CD4-positive, alpha-beta memory T cell (primary cell): ENCODE measurements around the gene SRPK2. TPM values are rescaled to one million over a fixed set of nuclear protein-coding genes. Genes with fewer than 3 reads are reported as not detected.
A peak's percentile ranks its signal among the peaks of the same experiment; 100 is the strongest.

Source experiments
- CTCF ChIA-PET: fragments of 350-600 bp; sonication (Branson Sonifier 250); formaldehyde crosslinking; loops from one replicate; lab custom pipeline; 2021; ENCODE audit warnings: inconsistent platforms; ENCODE audit not compliant: partially characterized antibody; lab: Charles Lee
- POLR2A ChIA-PET: fragments of 350-600 bp; sonication (Branson Sonifier 250); formaldehyde crosslinking; loops from one replicate; lab custom pipeline; 2021; ENCODE audit not compliant: partially characterized antibody; lab: Charles Lee
- DNase-seq, 5 donors: peaks; one replicate each; pipeline versions ENCODE4 v3.0.0 to v3.0.0-alpha.2; 2020 to 2022; ENCODE audit warnings: mixed read lengths in 1 of 5
- H3K27ac ChIP-seq: one replicate; pipeline ENCODE4 v1.7.0; 2013; ENCODE audit warnings: low read depth, low read length
- H3K27me3 ChIP-seq: 2 replicates; pipeline ENCODE4 v1.7.0; 2013; ENCODE audit warnings: mild to moderate bottlenecking, low read length, moderate library complexity; ENCODE audit not compliant: insufficient read depth
- H3K36me3 ChIP-seq: 2 replicates; pipeline ENCODE4 v1.7.0; 2013; ENCODE audit warnings: mild to moderate bottlenecking, low read length, moderate library complexity; ENCODE audit not compliant: insufficient read depth
- H3K4me1 ChIP-seq: 2 replicates; pipeline ENCODE4 v1.7.0; 2013; ENCODE audit warnings: mild to moderate bottlenecking, low read length, moderate library complexity; ENCODE audit not compliant: insufficient read depth
- H3K4me3 ChIP-seq, 2 donors: one replicate each; pipeline ENCODE4 v1.7.0; 2013; ENCODE audit warnings: low read length in 2 of 2, mild to moderate bottlenecking in 1 of 2
- H3K9me3 ChIP-seq, 2 donors: one replicate each; pipeline ENCODE4 v1.7.0; 2013; ENCODE audit warnings: low read length in 2 of 2, control low read depth in 1 of 2; ENCODE audit not compliant: control insufficient read depth in 1 of 2
- H3K27ac Mint-ChIP-seq, 7 donors: one replicate each; pipeline ENCODE4 v1.8.0; 2020 to 2021; ENCODE audit warnings: mixed read lengths in 7 of 7, mild to moderate bottlenecking in 6 of 7, inconsistent platforms in 3 of 7, moderate library complexity in 3 of 7
- H3K27me3 Mint-ChIP-seq, 2 donors: one replicate each; pipeline ENCODE4 v1.8.0; 2020 to 2021; ENCODE audit warnings: mixed read lengths in 2 of 2
- H3K36me3 Mint-ChIP-seq, 2 donors: one replicate each; pipeline ENCODE4 v1.8.0; 2020 to 2021; ENCODE audit warnings: mixed read lengths in 2 of 2, inconsistent platforms in 1 of 2, mild to moderate bottlenecking in 1 of 2
- H3K4me1 Mint-ChIP-seq, 4 donors: one replicate each; pipeline ENCODE4 v1.8.0; 2020 to 2021; ENCODE audit warnings: mixed read lengths in 4 of 4, mild to moderate bottlenecking in 1 of 4
- H3K4me3 Mint-ChIP-seq, 8 donors: one replicate each; pipeline ENCODE4 v1.8.0; 2020 to 2021; ENCODE audit warnings: mixed read lengths in 8 of 8, mild to moderate bottlenecking in 7 of 8, moderate library complexity in 6 of 8, inconsistent platforms in 3 of 8
- H3K9me3 Mint-ChIP-seq, 8 donors: one replicate each; pipeline ENCODE4 v1.8.0; 2020 to 2021; ENCODE audit warnings: mixed read lengths in 8 of 8, mild to moderate bottlenecking in 5 of 8, inconsistent platforms in 3 of 8, moderate library complexity in 1 of 8
- intact Hi-C: fragments of 100-400 bp; cut with micrococcal nuclease; formaldehyde crosslinking; loops from one replicate; pipeline ENCODE4 v1.15.1; 2023
- polyA plus RNA-seq, 2 donors: library from polyadenylated mRNA; unstranded; fragments of 300-500 nt; fragmentation: Illumina TruSeq; gene quantifications; one replicate each; pipeline ENCODE4 v1.2.3, GENCODE V29; 2021
- total RNA-seq, 2 experiments: library from RNA; stranded (reverse); gene quantifications; one replicate each; pipeline ENCODE4 v1.2.3, GENCODE V29; 2021

SRPK2 gene
- total and polyA plus RNA-seq, 4 experiments from 2014 or later, result 36.0 to 55.2 (median 51.7) TPM

GRCh38 chr7:105215182-105215581 lies 173.5 kb downstream of the SRPK2 start:
- Histone ChIP-seq H3K27me3 (no peaks in the 10 kb centered on the region), H3K4me3 (no peak overlapping the region), H3K36me3 (no peaks in the 10 kb centered on the region), H3K27ac (no peak overlapping the region), H3K4me1 (peaks cover 38% of the 10 kb centered on the region), H3K9me3 (no peaks in the 10 kb centered on the region)
- ChIA-PET POLR2A (no interaction called here), CTCF (interaction anchor here (0.6 kb wide), 1 partner anchor 183 kb away, joined by 3 read pairs; no protein-coding TSS in a partner anchor)
- peaks cover 47 to 82% (median 66%) of the 10 kb centered on the region in 4 donors for H3K4me1 Mint-ChIP-seq
- H3K9me3 Mint-ChIP-seq, result peaks cover 0 to 2% (median 0%) of the 10 kb centered on the region in 8 donors
- peak overlapping the region in 2 of 7 donors; percentile 0 to 3 for H3K27ac Mint-ChIP-seq
- H3K4me3 Mint-ChIP-seq, result no peak overlapping the region
- DNase-seq, result no peak
- no peaks in the 10 kb centered on the region for H3K27me3 Mint-ChIP-seq
- H3K36me3 Mint-ChIP-seq, result no peaks in the 10 kb centered on the region
- intact Hi-C loops, result no loop called here

- Histone ChIP-seq H3K9me3 (no peaks in the 10 kb centered on the region), H3K4me1 (peaks cover 48% of the 10 kb centered on the region), H3K27ac (no peak overlapping the region), H3K36me3 (no peaks in the 10 kb centered on the region), H3K27me3 (no peaks in the 10 kb centered on the region), H3K4me3 (no peak overlapping the region)
- peaks cover 50 to 86% (median 71%) of the 10 kb centered on the region in 4 donors for H3K4me1 Mint-ChIP-seq
- ChIA-PET CTCF (interaction anchor here (1.2 kb wide), 1 partner anchor 10 kb away, joined by 3 read pairs; no protein-coding TSS in a partner anchor), POLR2A (no interaction called here)
- no peaks in the 10 kb centered on the region for H3K36me3 Mint-ChIP-seq
- DNase-seq, result no peak
- intact Hi-C loops, result no loop called here
- H3K27ac Mint-ChIP-seq, result peak overlapping the region in 4 of 7 donors; percentile 19 to 53 (median 34)
- H3K9me3 Mint-ChIP-seq, result peaks cover 0 to 2% (median 0%) of the 10 kb centered on the region in 8 donors
- no peaks in the 10 kb centered on the region for H3K27me3 Mint-ChIP-seq
- no peak overlapping the region for H3K4me3 Mint-ChIP-seq
Observed at GRCh38 chr7:105213611-105214010, 175.1 kb downstream of the SRPK2 start.

GRCh38 chr7:105212212-105212611 lies 176.5 kb downstream of the SRPK2 start:
- ChIA-PET CTCF (no interaction called here), POLR2A (no interaction called here)
- no peaks in the 10 kb centered on the region for H3K9me3 ChIP-seq
- no peaks in the 10 kb centered on the region for H3K36me3 Mint-ChIP-seq
- no peak for DNase-seq
- no peaks in the 10 kb centered on the region for H3K27me3 Mint-ChIP-seq
- H3K27ac ChIP-seq, result no peak overlapping the region
- peak overlapping the region in 4 of 7 donors; percentile 3 to 65 (median 22) for H3K27ac Mint-ChIP-seq
- H3K9me3 Mint-ChIP-seq, result peaks cover 0 to 2% (median 0%) of the 10 kb centered on the region in 8 donors
- H3K4me3 ChIP-seq, result no peak overlapping the region
- H3K27me3 ChIP-seq, result no peaks in the 10 kb centered on the region
- no peaks in the 10 kb centered on the region for H3K36me3 ChIP-seq
- no peak overlapping the region for H3K4me3 Mint-ChIP-seq
- intact Hi-C loops, result no loop called here
- H3K4me1 Mint-ChIP-seq, result peaks cover 55 to 89% (median 71%) of the 10 kb centered on the region in 4 donors
- peaks cover 48% of the 10 kb centered on the region for H3K4me1 ChIP-seq

- no peaks in the 10 kb centered on the region for H3K9me3 ChIP-seq
- no peaks in the 10 kb centered on the region for H3K36me3 ChIP-seq
- no peaks in the 10 kb centered on the region for H3K27me3 ChIP-seq
- no peaks in the 10 kb centered on the region for H3K36me3 Mint-ChIP-seq
- no peak overlapping the region for H3K27ac ChIP-seq
- no peaks in the 10 kb centered on the region for H3K27me3 Mint-ChIP-seq
- H3K27ac Mint-ChIP-seq, result peak overlapping the region; percentile 30 to 81 (median 69)
- CTCF ChIA-PET, result no interaction called here
- H3K4me1 ChIP-seq, result peaks cover 50% of the 10 kb centered on the region
- POLR2A ChIA-PET, result interaction anchor here (0.7 kb wide), 1 partner anchor 88 kb away, joined by 4 read pairs; no protein-coding TSS in a partner anchor
- intact Hi-C loops, result no loop called here
- DNase-seq, result no peak
- no peak overlapping the region for H3K4me3 ChIP-seq
- peaks cover 0 to 2% (median 0%) of the 10 kb centered on the region in 8 donors for H3K9me3 Mint-ChIP-seq
- peak overlapping the region in 5 of 8 donors; percentile 20 to 82 (median 55) for H3K4me3 Mint-ChIP-seq
- H3K4me1 Mint-ChIP-seq, result peaks cover 60 to 96% (median 75%) of the 10 kb centered on the region in 4 donors
Observed at GRCh38 chr7:105210721-105211205, 178.0 kb downstream of the SRPK2 start.

- H3K27ac Mint-ChIP-seq, result peak overlapping the region in 4 of 7 donors; percentile 30 to 72 (median 56)
- peaks cover 59 to 96% (median 75%) of the 10 kb centered on the region in 4 donors for H3K4me1 Mint-ChIP-seq
- H3K27me3 ChIP-seq, result no peaks in the 10 kb centered on the region
- H3K36me3 Mint-ChIP-seq, result no peaks in the 10 kb centered on the region
- no peaks in the 10 kb centered on the region for H3K9me3 ChIP-seq
- no peak overlapping the region for H3K4me3 ChIP-seq
- no peaks in the 10 kb centered on the region for H3K36me3 ChIP-seq
- H3K4me3 Mint-ChIP-seq, result peak overlapping the region in 3 of 8 donors; percentile 20 to 82 (median 69)
- intact Hi-C loops, result no loop called here
- H3K9me3 Mint-ChIP-seq, result peaks cover 0 to 2% (median 0%) of the 10 kb centered on the region in 8 donors
- DNase-seq, result peak in 4 of 5 donors; percentile 18 to 39 (median 36)
- no peaks in the 10 kb centered on the region for H3K27me3 Mint-ChIP-seq
- ChIA-PET CTCF (no interaction called here), POLR2A (no interaction called here)
- H3K4me1 ChIP-seq, result peaks cover 58% of the 10 kb centered on the region
- H3K27ac ChIP-seq, result no peak overlapping the region
Observed at GRCh38 chr7:105209870-105210269, 178.9 kb downstream of the SRPK2 start.

GRCh38 chr7:105209433-105209832 lies 179.3 kb downstream of the SRPK2 start:
- intact Hi-C loops, result no loop called here
- no peak overlapping the region for H3K27ac ChIP-seq
- Mint-ChIP-seq H3K27ac (peak overlapping the region in 3 of 7 donors; percentile 37 to 58 (median 43)), H3K27me3 (no peaks in the 10 kb centered on the region), H3K4me3 (peak overlapping the region in 7 of 8 donors; percentile 7 to 64 (median 43)), H3K36me3 (peaks cover 0 to 2% of the 10 kb centered on the region in 2 donors), H3K4me1 (peaks cover 58 to 95% (median 75%) of the 10 kb centered on the region in 4 donors), H3K9me3 (peaks cover 0 to 2% (median 0%) of the 10 kb centered on the region in 8 donors)
- ChIA-PET CTCF (interaction anchor here (1.1 kb wide), 1 partner anchor 15 kb away, joined by 5 read pairs; no protein-coding TSS in a partner anchor), POLR2A (no interaction called here)
- no peak overlapping the region for H3K4me3 ChIP-seq
- peaks cover 58% of the 10 kb centered on the region for H3K4me1 ChIP-seq
- no peaks in the 10 kb centered on the region for H3K9me3 ChIP-seq
- no peak for DNase-seq
- H3K27me3 ChIP-seq, result no peaks in the 10 kb centered on the region
- no peaks in the 10 kb centered on the region for H3K36me3 ChIP-seq

GRCh38 chr7:105206985-105207384 lies 181.7 kb downstream of the SRPK2 start:
- Mint-ChIP-seq H3K4me1 (peaks cover 44 to 72% (median 57%) of the 10 kb centered on the region in 4 donors), H3K27me3 (no peaks in the 10 kb centered on the region), H3K9me3 (peaks cover 0 to 2% (median 0%) of the 10 kb centered on the region in 8 donors), H3K27ac (peak overlapping the region in 2 of 7 donors; percentile 60 to 61), H3K36me3 (peaks cover 14% of the 10 kb centered on the region in 2 donors), H3K4me3 (no peak overlapping the region)
- POLR2A ChIA-PET, result no interaction called here
- CTCF ChIA-PET, result interaction anchor here (1.6 kb wide), 1 partner anchor 54 kb away, joined by 4 read pairs; no protein-coding TSS in a partner anchor
- H3K27me3 ChIP-seq, result no peaks in the 10 kb centered on the region
- peaks cover 41% of the 10 kb centered on the region for H3K4me1 ChIP-seq
- peaks cover 6% of the 10 kb centered on the region for H3K36me3 ChIP-seq
- H3K9me3 ChIP-seq, result no peaks in the 10 kb centered on the region
- DNase-seq, result no peak
- no peak overlapping the region for H3K4me3 ChIP-seq
- H3K27ac ChIP-seq, result no peak overlapping the region
- intact Hi-C loops, result no loop called here
